GM18951 (cell line): Measurements from ENCODE around the gene FOXRED1.
"Not testable (repeated sequence)": the region's sequence is repeated elsewhere in the genome, so short reads cannot be mapped to it uniquely, and the experiment has no call there.

Experiments
- POLR2A ChIP-seq: IDR thresholded peaks from 4 replicates; pipeline ENCODE4 v1.6.1; 2011; ENCODE audit warnings: mild to moderate bottlenecking; ENCODE audit not compliant: insufficient read length, insufficient read depth; ENCODE audit errors: extremely low read depth
- in situ Hi-C: fragments of 300-500 bp; cut with MboI; formaldehyde crosslinking; loops from one replicate; pipeline ENCODE4 v1.12.0; 2022; ENCODE audit warnings: low sequenced_read_pairs, mixed read lengths, inconsistent platforms; ENCODE audit not compliant: unreplicated experiment

Gene FOXRED1

GRCh38 chr11:126282736-126283591 is 14.0 kb downstream of the FOXRED1 start, which contains the start of gene TIRAP:
TIRAP (plus strand) TSS chr11:126283093; CDS start chr11:126290895, 7,802 bp downstream.
- TF ChIP-seq POLR2A: peak; percentile 81
- in situ Hi-C loops: no loop called here

GRCh38 chr11:126284829-126285228 is 15.9 kb downstream of the FOXRED1 start:
- no peak for TF ChIP-seq POLR2A
- in situ Hi-C loops: no loop called here

- in situ Hi-C loops: no loop called here
- TF ChIP-seq POLR2A: no peak
Measured at GRCh38 chr11:126288237-126288636, 19.3 kb downstream of the FOXRED1 start.

- TF ChIP-seq POLR2A: no peak
- in situ Hi-C loops: no loop called here
Measured at GRCh38 chr11:126290887-126291286, 21.9 kb downstream of the FOXRED1 start.

- in situ Hi-C loops: no loop called here
- TF ChIP-seq POLR2A: no peak
Measured at GRCh38 chr11:126293726-126294125, 24.8 kb downstream of the FOXRED1 start.

GRCh38 chr11:126297004-126297403 is 28.1 kb downstream of the FOXRED1 start:
- in situ Hi-C loops: no loop called here
- no peak for TF ChIP-seq POLR2A

GRCh38 chr11:126303623-126304456 is 34.9 kb downstream of the FOXRED1 start, which contains the start of gene DCPS:
DCPS (plus strand) TSS chr11:126304060; CDS start chr11:126304081, 21 bp downstream.
- in situ Hi-C loops: no loop called here
- TF ChIP-seq POLR2A: peak; percentile 98

- TF ChIP-seq POLR2A: no peak
- in situ Hi-C loops: no loop called here
Measured at GRCh38 chr11:126304457-126305075, 35.6 kb downstream of the FOXRED1 start.

GRCh38 chr11:126305699-126306098 is 36.7 kb downstream of the FOXRED1 start:
- TF ChIP-seq POLR2A: no peak
- in situ Hi-C loops: no loop called here

- in situ Hi-C loops: no loop called here
- no peak for TF ChIP-seq POLR2A
Measured at GRCh38 chr11:126307706-126308105, 38.8 kb downstream of the FOXRED1 start.

GRCh38 chr11:126308271-126308671 is 39.3 kb downstream of the FOXRED1 start:
- in situ Hi-C loops: no loop called here
- no peak for TF ChIP-seq POLR2A

- in situ Hi-C loops: not testable (repeated sequence)
Measured at GRCh38 chr11:126308771-126309170, 39.8 kb downstream of the FOXRED1 start.

- no peak for TF ChIP-seq POLR2A
- in situ Hi-C loops: no loop called here
Measured at GRCh38 chr11:126310200-126310991, 41.4 kb downstream of the FOXRED1 start.

GRCh38 chr11:126310992-126311310 is 42.0 kb downstream of the FOXRED1 start:
- no peak for TF ChIP-seq POLR2A
- in situ Hi-C loops: no loop called here
